GM13976 (cell line): ENCODE results near the gene PCNP.
"Not testable (repeated sequence)": the region's sequence is repeated elsewhere in the genome, so short reads cannot be mapped to it uniquely, and the experiment has no call there.

Experiments used
- DNase-seq: peaks from one replicate; pipeline ENCODE4 v3.0.0; 2012; ENCODE audit warnings: low spot score
- CTCF ChIP-seq: IDR thresholded peaks from 2 replicates; pipeline ENCODE4 v1.5.1; 2012; ENCODE audit warnings: borderline replicate concordance, mild to moderate bottlenecking; ENCODE audit not compliant: insufficient read depth; ENCODE audit errors: extremely low read depth, missing control alignments, control extremely low read depth
- in situ Hi-C: fragments of 300-500 bp; cut with MboI; formaldehyde crosslinking; loops from one replicate; pipeline ENCODE4 v1.12.0; 2022; ENCODE audit warnings: low sequenced_read_pairs, mixed read lengths, inconsistent platforms; ENCODE audit not compliant: unreplicated experiment

PCNP gene

GRCh38 chr3:101603184-101603583, 29.2 kb downstream of the PCNP start:
- no peak for DNase-seq
- in situ Hi-C loops = no loop called here
- TF ChIP-seq CTCF = no peak

- in situ Hi-C loops, DNase-seq: not testable (repeated sequence)
These were observed 31.4 kb downstream of the PCNP start for GRCh38 chr3:101605398-101605797.

- TF ChIP-seq CTCF = no peak
- in situ Hi-C loops = no loop called here
- DNase-seq = peak; percentile 26
These were observed 37.0 kb downstream of the PCNP start for GRCh38 chr3:101611023-101611422.

GRCh38 chr3:101613014-101613413, 39.0 kb downstream of the PCNP start:
- DNase-seq, in situ Hi-C loops: not testable (repeated sequence)

- no peak for TF ChIP-seq CTCF
- in situ Hi-C loops = no loop called here
- DNase-seq = no peak
These were observed 41.5 kb downstream of the PCNP start for GRCh38 chr3:101615525-101615924.

- no peak for DNase-seq
- TF ChIP-seq CTCF = no peak
- in situ Hi-C loops = no loop called here
These were observed 43.5 kb downstream of the PCNP start for GRCh38 chr3:101617478-101617877.

- DNase-seq = no peak
- TF ChIP-seq CTCF = no peak
- in situ Hi-C loops = no loop called here
These were observed 44.7 kb downstream of the PCNP start for GRCh38 chr3:101618726-101619125.

- TF ChIP-seq CTCF = no peak
- in situ Hi-C loops = no loop called here
- DNase-seq = no peak
These were observed 45.8 kb downstream of the PCNP start for GRCh38 chr3:101619734-101620133.
